ENCODE data around the gene ABCD2. TPM values are rescaled to one million over a fixed set of nuclear protein-coding genes. Genes with fewer than 3 reads are reported as not detected.

ABCD2 gene
- total and polyA plus RNA-seq, 7 donors: 0.04 to 0.34 (median 0.21) TPM

- ATAC-seq (no peak), DNase-seq (no peak)
- Histone ChIP-seq H3K4me3 (no peak overlapping the region), H3K27ac (no peak overlapping the region), H3K36me3 (ENCODE audit: insufficient read depth in 1 of 2, low read depth in 1 of 2) (no peaks in the 10 kb centered on the region), H3K9me3 (no peaks in the 10 kb centered on the region), H3K27me3 (ENCODE audit: insufficient read depth in 3 of 3, low read length in 2 of 3) (no peaks in the 10 kb centered on the region), H3K4me1 (no peaks in the 10 kb centered on the region)
- WGBS, 3 donors: 58 to 74% (median 67%) methylated on average over 2 of the region's 2 CpGs
- no peak for TF ChIP-seq CTCF (IDR thresholded peaks at IDR 0.05)
- intact Hi-C loops (cut with DNase I): no loop called here
Measured at GRCh38 chr12:39611818-39612217, 7.8 kb downstream of the ABCD2 start.

- intact Hi-C loops (cut with DNase I): no loop called here
- Histone ChIP-seq H3K4me1 (no peaks in the 10 kb centered on the region), H3K4me3 (no peak overlapping the region), H3K36me3 (ENCODE audit: insufficient read depth in 1 of 2, low read depth in 1 of 2) (no peaks in the 10 kb centered on the region), H3K27me3 (ENCODE audit: insufficient read depth in 3 of 3, low read length in 2 of 3) (no peaks in the 10 kb centered on the region), H3K9me3 (no peaks in the 10 kb centered on the region), H3K27ac (no peak overlapping the region)
- no peak for TF ChIP-seq CTCF (IDR thresholded peaks at IDR 0.05)
- DNase-seq (no peak), ATAC-seq (peak in 1 of 4 donors; percentile 37)
- 36 to 81% (median 36%) methylated on average over 1 of the region's 1 CpG for WGBS, 3 donors
Measured at GRCh38 chr12:39610436-39611025, 9.1 kb downstream of the ABCD2 start.

GRCh38 chr12:39606712-39607423 is 12.7 kb downstream of the ABCD2 start:
- Histone ChIP-seq H3K4me3 (no peak overlapping the region), H3K4me1 (no peaks in the 10 kb centered on the region), H3K27ac (no peak overlapping the region), H3K27me3 (ENCODE audit: insufficient read depth in 3 of 3, low read length in 2 of 3) (no peaks in the 10 kb centered on the region), H3K36me3 (ENCODE audit: insufficient read depth in 1 of 2, low read depth in 1 of 2) (no peaks in the 10 kb centered on the region), H3K9me3 (no peaks in the 10 kb centered on the region)
- no peak for ATAC-seq
- TF ChIP-seq CTCF (IDR thresholded peaks at IDR 0.05): no peak
- DNase-seq: no peak
- intact Hi-C loops (cut with DNase I): no loop called here
- WGBS, 3 donors: 94 to 96% (median 94%) methylated on average over 4 of the region's 4 CpGs

GRCh38 chr12:39605996-39606395 is 13.6 kb downstream of the ABCD2 start:
- Histone ChIP-seq H3K36me3 (ENCODE audit: insufficient read depth in 1 of 2, low read depth in 1 of 2) (no peaks in the 10 kb centered on the region), H3K9me3 (no peaks in the 10 kb centered on the region), H3K27ac (no peak overlapping the region), H3K4me1 (no peaks in the 10 kb centered on the region), H3K27me3 (ENCODE audit: insufficient read depth in 3 of 3, low read length in 2 of 3) (no peaks in the 10 kb centered on the region), H3K4me3 (no peak overlapping the region)
- DNase-seq: no peak
- intact Hi-C loops (cut with DNase I): no loop called here
- WGBS, 3 donors: 72 to 81% (median 77%) methylated on average over 3 of the region's 3 CpGs
- ATAC-seq: no peak
- TF ChIP-seq CTCF (IDR thresholded peaks at IDR 0.05): no peak

All from psoas muscle (tissue), 8 donors.